Measurements from ENCODE around the gene APCDD1.

APCDD1 gene

GRCh38 chr18:10453806-10454680 is at the start of gene APCDD1:
APCDD1 (plus strand) TSS chr18:10454635; CDS start chr18:10454982, 347 bp downstream.
- no peak for DNase-seq (ENCODE audit: low read depth)

GRCh38 chr18:10405014-10405493 is 49.4 kb upstream of the APCDD1 start:
- no peak for DNase-seq (ENCODE audit: low read depth)

- DNase-seq (ENCODE audit: low read depth) = no peak
These were observed 48.4 kb upstream of the APCDD1 start for GRCh38 chr18:10405816-10406663.

- no peak for DNase-seq (ENCODE audit: low read depth)
These were observed 46.3 kb upstream of the APCDD1 start for GRCh38 chr18:10408131-10408530.

GRCh38 chr18:10409041-10409440 is 45.4 kb upstream of the APCDD1 start:
- DNase-seq (ENCODE audit: low read depth) = no peak

GRCh38 chr18:10410472-10411308 is 43.7 kb upstream of the APCDD1 start:
- DNase-seq (ENCODE audit: low read depth) = no peak

- no peak for DNase-seq (ENCODE audit: low read depth)
These were observed 41.5 kb upstream of the APCDD1 start for GRCh38 chr18:10412933-10413332.

- DNase-seq (ENCODE audit: low read depth) = no peak
These were observed 40.7 kb upstream of the APCDD1 start for GRCh38 chr18:10413722-10414121.

GRCh38 chr18:10414293-10414842 is 40.1 kb upstream of the APCDD1 start:
- DNase-seq (ENCODE audit: low read depth) = no peak

- DNase-seq (ENCODE audit: low read depth) = no peak
These were observed 38.4 kb upstream of the APCDD1 start for GRCh38 chr18:10416065-10416464.

- DNase-seq (ENCODE audit: low read depth) = no peak
These were observed 37.2 kb upstream of the APCDD1 start for GRCh38 chr18:10417191-10417590.

GRCh38 chr18:10417664-10418063 is 36.8 kb upstream of the APCDD1 start:
- no peak for DNase-seq (ENCODE audit: low read depth)

- DNase-seq (ENCODE audit: low read depth) = no peak
These were observed 35.6 kb upstream of the APCDD1 start for GRCh38 chr18:10418836-10419235.

- no peak for DNase-seq (ENCODE audit: low read depth)
These were observed 34.9 kb upstream of the APCDD1 start for GRCh38 chr18:10419420-10420103.

GRCh38 chr18:10420561-10421352 is 33.7 kb upstream of the APCDD1 start:
- no peak for DNase-seq (ENCODE audit: low read depth)

- DNase-seq (ENCODE audit: low read depth) = peak; percentile 6
These were observed 32.6 kb upstream of the APCDD1 start for GRCh38 chr18:10421859-10422258.

GRCh38 chr18:10422731-10423130 is 31.7 kb upstream of the APCDD1 start:
- DNase-seq (ENCODE audit: low read depth) = no peak

- peak; percentile 14 for DNase-seq (ENCODE audit: low read depth)
These were observed 29.7 kb upstream of the APCDD1 start for GRCh38 chr18:10424585-10425307.

GRCh38 chr18:10430677-10431076 is 23.8 kb upstream of the APCDD1 start:
- no peak for DNase-seq (ENCODE audit: low read depth)

Measured in fibroblast of the conjunctiva (primary cell).